ENCODE results near the gene THAP2.

Gene THAP2

GRCh38 chr12:71704920-71705319 is 40.8 kb downstream of the THAP2 start:
- DNase-seq: no peak

DNA sequence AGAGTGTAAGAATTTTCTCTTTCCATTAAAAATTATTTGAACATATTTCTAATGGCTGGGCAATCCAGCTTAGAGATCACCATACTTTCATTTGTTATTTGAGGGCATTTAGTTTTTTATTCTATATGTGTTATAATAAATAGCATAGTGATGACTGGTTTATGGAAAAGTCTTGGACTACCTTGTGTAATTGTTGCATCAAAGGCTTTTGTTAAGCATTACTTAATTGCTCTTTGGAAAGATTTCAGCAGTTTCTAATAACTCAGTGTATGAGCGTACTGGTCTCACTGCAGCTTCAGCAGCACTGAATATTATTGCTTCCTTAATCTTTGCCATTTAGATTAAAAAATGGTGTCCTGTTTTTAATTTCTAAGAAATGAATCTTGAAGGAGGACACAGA is 44.6 kb downstream of the THAP2 start:
- DNase-seq: peak; percentile 40

DNA sequence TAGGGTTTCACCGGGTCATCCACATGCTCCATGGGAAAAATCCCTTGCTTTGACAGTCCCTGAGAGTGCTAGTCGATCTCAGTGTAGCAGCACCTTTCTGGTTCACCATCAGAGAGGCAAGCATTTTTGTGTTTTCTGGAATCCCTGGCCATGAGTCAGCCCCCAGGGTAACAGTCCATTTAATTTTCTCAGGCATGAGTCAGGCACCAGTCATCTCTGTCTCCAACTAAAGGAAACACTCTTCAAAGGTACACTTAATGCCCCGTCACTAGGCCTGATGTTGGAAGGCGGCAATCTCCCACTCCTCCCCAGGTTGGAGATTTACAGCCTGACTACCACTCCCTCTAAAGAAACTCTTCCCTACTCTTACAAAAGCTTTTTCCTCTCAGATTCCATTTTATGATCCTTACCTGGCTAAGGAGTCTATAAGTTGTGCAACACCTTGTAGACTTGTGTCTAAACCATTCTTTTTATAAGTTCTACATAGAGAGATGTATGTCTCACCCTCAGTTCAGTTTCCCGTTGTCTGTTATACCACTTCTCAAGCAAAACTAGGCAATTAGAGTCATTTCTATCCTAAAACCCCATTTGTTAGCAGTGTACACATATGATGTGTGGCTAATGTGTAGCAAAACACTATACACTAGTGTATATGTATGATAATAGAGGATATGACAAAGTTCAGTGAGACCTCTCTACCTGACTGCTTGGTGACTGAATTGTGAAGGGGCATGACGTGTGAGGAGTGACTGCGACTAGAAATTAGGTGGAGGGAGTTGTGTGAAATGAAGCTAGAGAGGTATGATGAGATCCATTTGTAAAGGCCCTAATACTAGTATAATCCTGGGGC is 46.4 kb downstream of the THAP2 start:
- DNase-seq: peak; percentile 88

- no peak for DNase-seq
Measured at GRCh38 chr12:71718611-71719010, 54.5 kb downstream of the THAP2 start.

DNA sequence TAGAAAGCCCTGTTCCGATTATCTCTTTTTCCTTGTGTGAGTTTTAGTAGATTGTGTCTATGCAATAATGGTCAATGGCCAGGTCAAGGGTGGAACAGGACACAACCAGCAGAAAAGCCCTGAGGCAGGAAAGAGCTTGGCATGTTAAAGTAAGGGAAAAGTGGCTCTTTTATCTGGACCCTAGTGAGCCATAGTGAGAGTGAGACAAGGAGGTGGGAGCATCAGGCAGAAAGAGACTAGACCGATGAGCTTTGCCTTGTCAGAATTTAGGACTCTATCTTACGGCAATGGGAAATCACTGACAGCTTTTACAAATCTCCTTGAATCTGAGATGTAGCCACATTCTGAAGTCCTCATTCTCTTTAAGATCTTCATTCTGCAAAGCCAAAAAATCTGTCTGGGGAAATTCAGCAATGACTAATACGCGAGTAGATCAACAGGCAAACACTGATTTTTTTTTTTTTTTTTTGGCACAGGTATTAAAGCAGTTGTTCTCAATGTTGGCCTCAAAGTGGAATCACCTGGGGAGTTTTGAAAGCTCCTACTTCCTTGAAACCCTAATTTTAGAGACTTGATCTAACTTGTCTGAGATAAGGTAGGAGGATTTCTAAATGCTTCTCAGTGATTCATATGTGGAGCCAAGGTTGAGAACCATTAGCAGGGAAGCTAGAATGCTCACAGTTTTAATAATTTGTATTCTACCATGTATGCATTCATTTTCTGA is 55.7 kb downstream of the THAP2 start:
- no peak for DNase-seq

GRCh38 chr12:71721783-71722505 is 57.8 kb downstream of the THAP2 start:
- no peak for DNase-seq

DNA sequence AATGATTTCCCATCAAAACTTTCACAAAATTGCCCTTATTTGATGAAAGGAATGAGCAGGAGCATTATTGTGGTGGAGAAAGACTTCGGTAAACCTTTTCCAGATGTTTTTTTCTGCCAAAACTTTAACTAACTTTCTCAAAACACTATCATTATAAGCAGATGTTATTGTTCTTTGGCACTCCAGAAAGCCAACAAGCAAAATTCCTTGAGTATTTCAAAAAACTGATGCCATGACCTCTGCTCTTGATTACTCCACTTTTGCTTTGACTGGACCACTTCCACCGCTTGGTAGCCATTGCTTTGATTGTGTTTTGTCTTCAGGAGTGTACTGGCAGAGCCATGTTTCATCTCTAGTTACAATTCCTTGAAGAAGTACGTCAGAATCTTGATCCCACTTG is 60.9 kb downstream of the THAP2 start:
- peak; percentile 42 for DNase-seq

- no peak for DNase-seq
Measured at GRCh38 chr12:71726548-71726947, 62.4 kb downstream of the THAP2 start.

- DNase-seq: no peak
Measured at GRCh38 chr12:71727958-71728357, 63.9 kb downstream of the THAP2 start.

Data from fibroblast of skin of abdomen (primary cell).